Thoracic aorta (tissue), 2 donors: Measurements from ENCODE around the gene ARHGAP6. TPM values are rescaled to one million over a fixed set of nuclear protein-coding genes. Genes with fewer than 3 reads are reported as not detected.
"Not testable (repeated sequence)": the region's sequence is repeated elsewhere in the genome, so short reads cannot be mapped to it uniquely, and the experiment has no call there.

Experiments used
- ATAC-seq: fragments of 150-250 bp; one replicate; pipeline ENCODE4 v1.8.0; 2017; ENCODE audit warnings: low read depth; ENCODE audit not compliant: insufficient number of reproducible peaks, low FRiP score
- DNase-seq: peaks from one replicate; pipeline ENCODE4 v3.0.0-alpha.2; 2020; ENCODE audit warnings: low spot score
- H3K27ac ChIP-seq, 2 donors: fragments of 200-600 bp; sonication (generic); 1 replicate in 1 of 2; 2 replicates in 1 of 2; pipeline ENCODE4 v1.5.1; 2016; ENCODE audit warnings: mild to moderate bottlenecking in 2 of 2, moderate library complexity in 2 of 2
- H3K27me3 ChIP-seq: fragments of 200-600 bp; sonication (generic); replicated peaks from 2 replicates; pipeline ENCODE4 v1.6.0; 2016; ENCODE audit warnings: mild to moderate bottlenecking; ENCODE audit not compliant: insufficient read depth
- H3K36me3 ChIP-seq: fragments of 200-600 bp; sonication (generic); one replicate; pipeline ENCODE4 v1.5.1; 2016
- H3K4me1 ChIP-seq, 2 donors: fragments of 200-600 bp; sonication (generic); 1 replicate in 1 of 2; 2 replicates in 1 of 2; pipeline versions ENCODE4 v1.5.1 to v1.6.0; 2016; ENCODE audit warnings: low read depth in 2 of 2, mild to moderate bottlenecking in 1 of 2; ENCODE audit not compliant: control insufficient read depth in 1 of 2
- H3K4me3 ChIP-seq: fragments of 200-600 bp; sonication (generic); 2 replicates; pipeline ENCODE4 v1.5.1; 2016; ENCODE audit warnings: mild to moderate bottlenecking
- H3K9me3 ChIP-seq: fragments of 200-600 bp; sonication (generic); 2 replicates; pipeline ENCODE4 v1.5.1; 2016
- total RNA-seq, 2 donors: library from RNA; depleted of rRNA; stranded (reverse); fragments of >200 nt; gene quantifications; one replicate each; pipeline versions ENCODE4 v1.1.0 to v1.2.3, GENCODE V29; 2016
- TF ChIP-seq, protein P1 (sequence below): fragments of 200-600 bp; sonication (generic); IDR thresholded peaks from one replicate; pipeline ENCODE4 v1.5.1; 2019; ENCODE audit warnings: antibody characterized with exemption

Gene ARHGAP6
- total RNA-seq, 2 donors from 2014 or later: 14.6 to 22.3 TPM

DNA sequence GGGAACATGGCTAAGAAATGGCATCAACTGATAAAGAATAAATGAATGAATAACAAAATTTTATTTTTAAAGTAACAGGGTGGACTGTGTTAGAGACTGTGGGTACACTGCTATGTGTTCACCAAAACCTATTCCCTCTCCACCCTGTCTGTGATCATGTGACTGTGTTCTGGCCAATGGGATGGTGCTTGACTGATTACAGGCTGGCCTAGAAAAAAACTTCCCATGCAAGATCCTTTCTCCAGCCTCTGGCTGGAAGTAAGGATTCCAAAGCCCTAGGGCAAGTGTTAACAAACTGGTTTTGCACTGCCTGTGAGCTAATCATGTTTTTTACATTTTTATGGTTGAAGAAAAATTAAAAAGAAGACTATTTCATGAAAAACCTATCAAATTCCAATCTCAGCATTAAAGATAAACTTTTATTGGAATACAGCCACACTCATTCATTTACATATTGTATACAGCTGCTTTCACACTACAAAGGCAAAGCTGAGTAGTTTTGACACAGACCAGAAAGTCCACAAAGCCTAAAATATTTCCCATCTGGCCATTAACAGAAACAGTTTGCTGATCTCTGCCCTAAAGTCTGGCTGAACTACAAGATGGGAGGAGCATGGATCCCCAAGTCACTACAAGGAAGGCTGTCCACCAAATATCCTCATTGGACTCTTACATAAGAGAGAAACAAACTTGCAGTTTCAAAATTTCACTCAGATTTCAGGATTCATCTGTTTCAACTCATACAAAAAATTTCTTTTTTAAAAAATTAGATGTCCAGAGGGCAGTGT lies 133.2 kb downstream of the ARHGAP6 start:
- Histone ChIP-seq H3K36me3 (no peaks in the 10 kb centered on the region), H3K4me1 (peaks cover 0 to 5% of the 10 kb centered on the region in 2 donors), H3K27me3 (no peaks in the 10 kb centered on the region), H3K27ac (no peak overlapping the region), H3K9me3 (no peaks in the 10 kb centered on the region), H3K4me3 (no peak overlapping the region)
- DNase-seq (no peak), ATAC-seq (no peak)
- TF ChIP-seq, protein P1, sequence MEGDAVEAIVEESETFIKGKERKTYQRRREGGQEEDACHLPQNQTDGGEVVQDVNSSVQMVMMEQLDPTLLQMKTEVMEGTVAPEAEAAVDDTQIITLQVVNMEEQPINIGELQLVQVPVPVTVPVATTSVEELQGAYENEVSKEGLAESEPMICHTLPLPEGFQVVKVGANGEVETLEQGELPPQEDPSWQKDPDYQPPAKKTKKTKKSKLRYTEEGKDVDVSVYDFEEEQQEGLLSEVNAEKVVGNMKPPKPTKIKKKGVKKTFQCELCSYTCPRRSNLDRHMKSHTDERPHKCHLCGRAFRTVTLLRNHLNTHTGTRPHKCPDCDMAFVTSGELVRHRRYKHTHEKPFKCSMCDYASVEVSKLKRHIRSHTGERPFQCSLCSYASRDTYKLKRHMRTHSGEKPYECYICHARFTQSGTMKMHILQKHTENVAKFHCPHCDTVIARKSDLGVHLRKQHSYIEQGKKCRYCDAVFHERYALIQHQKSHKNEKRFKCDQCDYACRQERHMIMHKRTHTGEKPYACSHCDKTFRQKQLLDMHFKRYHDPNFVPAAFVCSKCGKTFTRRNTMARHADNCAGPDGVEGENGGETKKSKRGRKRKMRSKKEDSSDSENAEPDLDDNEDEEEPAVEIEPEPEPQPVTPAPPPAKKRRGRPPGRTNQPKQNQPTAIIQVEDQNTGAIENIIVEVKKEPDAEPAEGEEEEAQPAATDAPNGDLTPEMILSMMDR: no peak

DNA sequence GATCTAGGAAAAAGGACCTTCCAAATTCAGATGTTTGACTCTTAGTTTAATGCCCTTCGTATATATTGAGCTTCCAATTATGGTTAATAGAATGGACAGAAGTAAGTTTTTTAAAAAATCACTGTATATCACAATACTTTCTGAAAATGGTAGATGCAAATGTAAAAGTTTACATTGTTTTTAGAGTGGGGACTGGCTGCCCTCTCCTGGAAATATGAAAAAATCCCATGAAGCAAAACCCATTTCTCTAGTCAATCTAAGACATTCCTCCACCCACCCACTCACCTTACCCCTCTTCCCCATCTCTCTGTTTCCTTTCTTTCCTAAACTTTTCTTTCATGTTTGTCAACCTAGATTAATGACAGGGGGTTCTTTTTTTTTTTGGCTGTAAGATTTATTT lies 134.5 kb downstream of the ARHGAP6 start:
- DNase-seq (no peak), ATAC-seq (no peak)
- no peaks in the 10 kb centered on the region for H3K36me3 ChIP-seq
- no peaks in the 10 kb centered on the region for H3K9me3 ChIP-seq
- no peak overlapping the region for H3K27ac ChIP-seq
- H3K4me1 ChIP-seq: peaks cover 0 to 5% of the 10 kb centered on the region in 2 donors
- no peak overlapping the region for H3K4me3 ChIP-seq
- TF ChIP-seq, protein P1: peak; percentile 37
- no peaks in the 10 kb centered on the region for H3K27me3 ChIP-seq

DNA sequence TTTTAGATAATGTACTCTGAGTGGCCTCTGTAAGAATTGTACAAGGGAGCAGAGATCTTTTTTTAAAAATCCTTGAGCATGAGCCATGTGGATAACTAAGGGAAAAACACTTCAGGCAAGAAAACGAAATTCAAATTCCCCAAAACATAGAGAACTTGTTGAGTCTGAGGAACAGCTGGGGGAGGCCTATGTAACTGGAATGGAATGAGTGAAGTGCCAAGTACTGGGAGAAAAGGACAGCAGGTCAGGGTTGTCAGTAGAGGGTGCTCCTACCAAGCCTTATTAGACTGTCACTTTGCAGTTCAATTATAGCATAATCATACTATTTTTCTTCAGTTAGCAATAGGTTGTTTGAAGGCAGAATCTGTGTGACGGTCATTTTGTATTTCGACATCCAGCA lies 135.1 kb downstream of the ARHGAP6 start:
- Histone ChIP-seq H3K9me3 (no peaks in the 10 kb centered on the region), H3K27ac (peak overlapping the region in 1 of 2 donors; percentile 27), H3K27me3 (no peaks in the 10 kb centered on the region), H3K36me3 (no peaks in the 10 kb centered on the region), H3K4me3 (no peak overlapping the region), H3K4me1 (peaks cover 0 to 5% of the 10 kb centered on the region in 2 donors)
- no peak for ATAC-seq
- DNase-seq: no peak
- TF ChIP-seq, protein P1: no peak

DNA sequence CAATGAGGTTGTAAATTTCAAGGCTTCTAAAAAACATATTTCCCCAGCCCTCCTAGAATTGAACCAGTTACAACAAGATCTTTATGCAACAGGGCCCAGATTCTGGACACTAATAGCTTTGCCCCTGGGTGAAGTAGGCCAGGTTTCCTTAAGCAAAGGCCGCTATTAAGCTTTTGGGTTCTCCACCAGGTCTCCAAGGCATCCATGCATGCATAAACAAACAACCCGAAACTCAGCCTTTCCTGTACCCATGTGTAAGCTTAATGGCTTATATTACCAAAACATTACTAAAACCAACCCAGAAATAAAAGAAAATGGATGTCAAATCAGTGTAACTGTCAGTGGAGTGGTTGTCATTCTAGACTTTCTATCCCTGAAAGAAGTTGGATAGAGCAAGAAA lies 137.1 kb downstream of the ARHGAP6 start:
- H3K27ac ChIP-seq: no peak overlapping the region
- H3K4me3 ChIP-seq: no peak overlapping the region
- TF ChIP-seq, protein P1: no peak
- no peaks in the 10 kb centered on the region for H3K9me3 ChIP-seq
- peaks cover 0 to 5% of the 10 kb centered on the region in 2 donors for H3K4me1 ChIP-seq
- ATAC-seq (no peak), DNase-seq (no peak)
- no peaks in the 10 kb centered on the region for H3K27me3 ChIP-seq
- no peaks in the 10 kb centered on the region for H3K36me3 ChIP-seq

DNA sequence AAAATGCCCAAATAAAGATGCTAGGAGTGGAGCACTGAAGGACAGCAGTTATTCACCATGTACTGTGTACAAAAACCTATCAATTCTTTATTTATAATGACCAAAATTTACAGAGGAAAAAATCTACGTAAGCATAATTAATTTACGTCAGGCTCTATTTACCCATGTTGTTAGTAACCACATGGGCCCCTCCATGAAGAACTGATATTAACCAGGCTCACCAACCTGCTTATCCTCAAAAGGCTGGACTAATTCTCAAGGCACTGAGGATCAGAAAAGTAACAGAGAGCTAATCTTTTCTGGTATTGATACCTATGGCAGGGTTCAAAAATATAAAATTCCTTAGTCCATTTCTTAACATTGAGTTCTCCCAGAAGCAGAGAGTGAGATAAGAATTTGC lies 140.0 kb downstream of the ARHGAP6 start:
- TF ChIP-seq, protein P1: no peak
- Histone ChIP-seq H3K4me3 (no peak overlapping the region), H3K4me1 (peaks cover 0 to 5% of the 10 kb centered on the region in 2 donors), H3K9me3 (no peaks in the 10 kb centered on the region), H3K36me3 (no peaks in the 10 kb centered on the region), H3K27me3 (no peaks in the 10 kb centered on the region), H3K27ac (no peak overlapping the region)
- DNase-seq (no peak), ATAC-seq (no peak)

DNA sequence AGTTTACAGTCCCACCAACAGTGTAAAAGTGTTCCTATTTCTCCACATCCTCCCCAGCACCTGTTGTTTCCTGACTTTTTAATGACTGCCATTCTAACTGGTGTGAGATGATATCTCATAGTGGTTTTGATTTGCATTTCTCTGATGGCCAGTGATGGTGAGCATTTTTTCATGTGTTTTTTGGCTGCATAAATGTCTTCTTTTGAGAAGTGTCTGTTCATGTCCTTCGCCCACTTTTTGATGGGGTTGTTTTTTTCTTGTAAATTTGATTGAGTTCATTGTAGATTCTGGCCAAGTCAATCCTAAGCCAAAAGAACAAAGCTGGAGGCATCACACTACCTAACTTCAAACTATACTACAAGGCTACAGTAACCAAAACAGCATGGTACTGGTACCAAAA lies 146.5 kb downstream of the ARHGAP6 start:
- not testable (repeated sequence) for H3K9me3 ChIP-seq, H3K4me1 ChIP-seq, H3K4me3 ChIP-seq, H3K27me3 ChIP-seq, DNase-seq, H3K27ac ChIP-seq, H3K36me3 ChIP-seq, ATAC-seq
